ENCODE results near the gene CCT3. TPM values are rescaled to one million over a fixed set of nuclear protein-coding genes. Genes with fewer than 3 reads are reported as not detected.
"Not testable (repeated sequence)": the region's sequence is repeated elsewhere in the genome, so short reads cannot be mapped to it uniquely, and the experiment has no call there.

The CCT3 gene
- total RNA-seq, 1 donor from 2014 or later = 193 TPM

GRCh38 chr1:156372876-156373275, 34.8 kb upstream of the CCT3 start:
- H3K27me3 Mint-ChIP-seq (ENCODE audit: unreplicated experiment) = peaks cover 34% of the 10 kb centered on the region
- no peak for TF ChIP-seq CTCF (IDR thresholded peaks at IDR 0.05)
- no peak overlapping the region for H3K4me3 Mint-ChIP-seq (ENCODE audit: unreplicated experiment)
- no peak for DNase-seq (ENCODE audit: extremely low spot score, unreplicated experiment)
- no peaks in the 10 kb centered on the region for H3K9me3 Mint-ChIP-seq (ENCODE audit: unreplicated experiment)
- H3K27ac Mint-ChIP-seq (ENCODE audit: unreplicated experiment) = no peak overlapping the region
- H3K36me3 Mint-ChIP-seq (ENCODE audit: unreplicated experiment) = no peaks in the 10 kb centered on the region
- H3K4me1 Mint-ChIP-seq (ENCODE audit: unreplicated experiment) = peaks cover 6% of the 10 kb centered on the region

GRCh38 chr1:156372265-156372586, 34.1 kb upstream of the CCT3 start:
- DNase-seq (ENCODE audit: extremely low spot score, unreplicated experiment) = no peak
- no peaks in the 10 kb centered on the region for H3K36me3 Mint-ChIP-seq (ENCODE audit: unreplicated experiment)
- no peak overlapping the region for H3K4me3 Mint-ChIP-seq (ENCODE audit: unreplicated experiment)
- no peak overlapping the region for H3K27ac Mint-ChIP-seq (ENCODE audit: unreplicated experiment)
- TF ChIP-seq CTCF (IDR thresholded peaks at IDR 0.05) = no peak
- H3K4me1 Mint-ChIP-seq (ENCODE audit: unreplicated experiment) = peaks cover 6% of the 10 kb centered on the region
- no peaks in the 10 kb centered on the region for H3K9me3 Mint-ChIP-seq (ENCODE audit: unreplicated experiment)
- H3K27me3 Mint-ChIP-seq (ENCODE audit: unreplicated experiment) = peaks cover 36% of the 10 kb centered on the region

GRCh38 chr1:156371553-156372264, 33.6 kb upstream of the CCT3 start:
- DNase-seq (ENCODE audit: extremely low spot score, unreplicated experiment) = no peak
- Mint-ChIP-seq H3K27ac (ENCODE audit: unreplicated experiment) (no peak overlapping the region), H3K9me3 (ENCODE audit: unreplicated experiment) (no peaks in the 10 kb centered on the region), H3K36me3 (ENCODE audit: unreplicated experiment) (no peaks in the 10 kb centered on the region), H3K27me3 (ENCODE audit: unreplicated experiment) (peaks cover 36% of the 10 kb centered on the region), H3K4me3 (ENCODE audit: unreplicated experiment) (no peak overlapping the region), H3K4me1 (ENCODE audit: unreplicated experiment) (peaks cover 6% of the 10 kb centered on the region)
- TF ChIP-seq CTCF (IDR thresholded peaks at IDR 0.05) = no peak

- Mint-ChIP-seq H3K4me3 (ENCODE audit: unreplicated experiment) (peak overlapping the region; percentile 61), H3K27me3 (ENCODE audit: unreplicated experiment) (peaks cover 52% of the 10 kb centered on the region)
- not testable (repeated sequence) for H3K9me3 Mint-ChIP-seq (ENCODE audit: unreplicated experiment); H3K4me1 Mint-ChIP-seq (ENCODE audit: unreplicated experiment); DNase-seq (ENCODE audit: extremely low spot score, unreplicated experiment); H3K36me3 Mint-ChIP-seq (ENCODE audit: unreplicated experiment); H3K27ac Mint-ChIP-seq (ENCODE audit: unreplicated experiment)
Measured at GRCh38 chr1:156369685-156370286, 31.7 kb upstream of the CCT3 start.

GRCh38 chr1:156368889-156369684, 31.0 kb upstream of the CCT3 start, which contains the start of gene RHBG:
RHBG (plus strand) TSS chr1:156369211; CDS start chr1:156369250, 39 bp downstream.
- Mint-ChIP-seq H3K9me3 (ENCODE audit: unreplicated experiment) (no peaks in the 10 kb centered on the region), H3K36me3 (ENCODE audit: unreplicated experiment) (no peaks in the 10 kb centered on the region), H3K27ac (ENCODE audit: unreplicated experiment) (no peak within 1 kb of the TSS), H3K4me3 (ENCODE audit: unreplicated experiment) (peak within 1 kb of the TSS; percentile 61), H3K4me1 (ENCODE audit: unreplicated experiment) (peaks cover 6% of the 10 kb centered on the region), H3K27me3 (ENCODE audit: unreplicated experiment) (peaks cover 58% of the 10 kb centered on the region)
- no peak for DNase-seq (ENCODE audit: extremely low spot score, unreplicated experiment)
- no peak for TF ChIP-seq CTCF (IDR thresholded peaks at IDR 0.05)

Measured in osteocyte (in vitro differentiated cells).